Stimulated activated CD8-positive, alpha-beta memory T cell treated with anti-CD3 and anti-CD28 coated beads, Interleukin-4, amount 100 ng/mL, for 48 hours (primary cell): ENCODE measurements around the gene MRPL43.
"Not testable (repeated sequence)": the region's sequence is repeated elsewhere in the genome, so short reads cannot be mapped to it uniquely, and the experiment has no call there.

Experiments
- DNase-seq: peaks from one replicate; pipeline ENCODE4 v3.0.0-alpha.2; 2020

MRPL43 gene

DNA sequence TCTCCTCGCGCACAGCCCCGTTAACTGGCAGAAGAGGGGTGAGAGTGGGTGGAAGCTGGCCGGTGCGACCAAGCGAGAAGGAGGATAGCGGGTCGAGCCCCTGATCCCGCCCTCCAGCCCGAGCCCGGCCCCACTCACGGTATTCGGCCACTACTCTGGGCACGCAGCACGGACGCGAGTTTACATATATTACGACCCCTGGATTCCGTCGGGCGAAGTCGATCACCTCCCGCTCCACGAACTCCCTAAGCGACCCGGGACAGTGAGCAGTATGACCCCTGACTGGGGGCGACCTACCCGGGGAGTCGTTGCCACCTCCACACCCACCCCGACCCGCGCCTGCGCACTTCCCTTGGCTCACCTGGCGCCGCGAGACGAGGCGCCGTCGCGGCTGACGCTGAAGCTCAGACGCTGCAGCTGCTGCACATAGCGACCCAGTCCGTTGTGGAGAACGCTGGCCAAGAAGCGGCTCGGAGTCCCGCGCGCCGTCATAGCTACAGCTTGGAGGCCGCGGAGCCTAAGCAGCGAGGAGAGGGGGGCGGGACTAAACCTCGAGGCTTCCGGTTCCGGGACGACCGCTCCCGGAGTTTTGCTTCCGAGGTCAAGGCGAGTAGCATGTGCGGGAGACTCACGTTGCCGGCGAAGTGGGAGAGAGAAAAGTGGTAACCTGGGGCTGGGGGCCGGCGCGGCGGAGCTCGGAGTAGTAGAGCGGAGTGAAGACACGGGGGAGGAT lies at the start of gene MRPL43, which contains the start of gene TWNK:
MRPL43 (minus strand) TSS at position 546 of the 733 bp plus-strand sequence; CDS start at position 492, 54 bp downstream.
TWNK (plus strand) TSS at position 592 of the 733 bp plus-strand sequence. CDS start 668 bp downstream, outside the sequence.
- peak; percentile 91 for DNase-seq

DNA sequence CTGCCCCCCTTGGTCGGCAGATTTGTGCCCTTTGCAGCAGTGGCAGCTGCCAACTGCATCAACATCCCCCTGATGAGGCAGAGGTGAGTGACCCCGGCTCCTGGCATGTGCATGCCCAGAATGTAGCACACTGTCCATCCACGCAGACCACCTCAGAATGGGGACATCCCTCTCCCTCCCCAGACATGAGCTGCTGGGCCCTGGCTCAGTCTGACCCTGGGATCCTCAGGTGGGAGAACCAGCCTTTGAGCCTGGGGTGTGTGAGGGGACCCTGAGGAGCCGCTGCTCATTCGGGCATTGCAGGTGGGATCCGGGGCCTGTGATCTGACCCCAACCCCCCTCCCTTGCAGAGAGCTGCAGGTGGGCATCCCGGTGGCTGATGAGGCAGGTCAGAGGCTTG lies 49.4 kb upstream of the MRPL43 start:
- DNase-seq: no peak

DNA sequence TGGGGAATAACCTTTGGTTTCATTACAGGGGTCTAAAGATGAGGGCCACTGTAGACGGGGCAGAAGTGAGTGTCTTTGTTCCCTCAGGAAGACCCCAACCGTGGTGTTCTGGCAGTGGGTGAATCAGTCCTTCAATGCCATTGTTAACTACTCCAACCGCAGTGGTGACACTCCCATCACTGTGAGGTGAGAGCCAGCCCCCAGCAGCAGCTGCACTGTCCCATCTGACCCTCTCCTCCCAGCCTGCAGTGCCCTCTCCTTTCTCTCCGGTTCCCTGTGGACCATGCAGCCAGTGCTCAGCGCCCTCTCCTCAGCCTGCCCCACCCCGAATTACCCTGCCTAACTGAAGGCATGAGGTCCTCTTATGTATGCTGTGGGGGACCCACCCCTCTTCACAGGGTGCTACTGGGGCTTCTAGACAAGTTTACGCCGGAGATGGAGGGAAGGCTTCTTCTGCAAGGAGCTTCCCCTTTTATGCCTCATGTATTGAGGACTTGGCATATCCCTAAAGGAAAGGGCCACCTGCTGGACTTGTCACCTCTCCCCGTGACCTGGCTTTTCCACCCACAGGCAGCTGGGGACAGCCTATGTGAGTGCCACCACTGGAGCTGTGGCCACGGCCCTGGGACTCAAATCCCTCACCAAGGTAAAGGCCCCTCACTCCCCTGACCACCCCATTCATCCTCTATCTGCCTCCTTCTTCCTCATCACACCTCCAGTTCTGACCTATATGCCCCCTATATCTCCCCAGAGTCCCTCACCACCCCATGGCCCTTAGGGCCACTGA lies 48.8 kb upstream of the MRPL43 start:
- no peak for DNase-seq

DNA sequence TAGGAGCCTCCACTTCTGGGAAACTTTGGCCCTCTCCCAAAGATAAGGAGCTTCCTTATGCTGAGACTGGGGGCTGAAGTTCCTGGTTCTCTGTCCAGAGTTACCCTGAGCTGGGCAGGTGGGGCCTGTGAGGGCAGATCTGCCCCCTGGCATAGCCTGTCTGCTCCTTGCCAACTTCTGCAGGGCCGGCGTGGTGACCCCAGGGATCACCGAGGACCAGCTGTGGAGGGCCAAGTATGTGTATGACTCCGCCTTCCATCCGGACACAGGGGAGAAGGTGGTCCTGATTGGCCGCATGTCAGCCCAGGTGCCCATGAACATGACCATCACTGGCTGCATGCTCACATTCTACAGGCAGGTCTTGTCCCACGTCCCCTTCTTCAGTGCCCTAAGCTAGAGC lies 48.0 kb upstream of the MRPL43 start:
- DNase-seq: no peak

DNA sequence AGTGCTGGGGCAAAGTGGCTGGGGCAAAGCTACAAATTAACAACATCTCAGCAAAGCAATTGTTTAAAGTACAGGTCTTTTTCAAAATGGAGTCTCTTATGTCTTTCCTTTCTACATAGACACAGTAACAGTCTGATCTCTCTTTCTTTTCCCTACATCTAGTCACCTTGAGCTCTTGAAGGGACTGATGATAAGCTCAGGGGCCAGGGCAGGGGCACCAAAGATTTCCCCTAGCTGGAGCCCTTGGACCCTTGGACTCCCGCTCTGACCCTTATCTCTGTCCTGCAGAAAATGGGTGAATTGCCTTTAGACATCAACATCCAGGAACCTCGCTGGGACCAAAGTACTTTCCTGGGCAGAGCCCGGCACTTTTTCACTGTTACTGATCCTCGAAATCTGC lies 47.1 kb upstream of the MRPL43 start:
- not testable (repeated sequence) for DNase-seq

DNA sequence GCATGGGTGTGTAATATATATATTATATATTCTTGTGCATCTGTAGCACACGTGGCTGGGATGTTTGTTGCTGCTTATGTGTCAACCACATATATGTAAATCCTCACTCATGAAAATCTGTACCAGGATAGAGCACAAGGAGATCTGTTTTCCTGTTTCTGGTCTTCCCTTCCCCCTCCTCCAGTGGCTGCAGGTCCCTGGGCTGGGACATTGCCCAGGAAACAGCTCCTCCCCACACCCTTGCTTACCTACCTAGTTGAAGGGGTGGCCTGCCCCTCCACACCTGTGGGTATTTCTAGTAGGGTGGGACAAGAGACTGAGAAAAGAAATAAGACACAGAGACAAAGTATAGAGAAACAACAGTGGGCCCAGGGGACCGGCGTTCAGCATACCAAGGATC lies 46.0 kb upstream of the MRPL43 start:
- no peak for DNase-seq

DNA sequence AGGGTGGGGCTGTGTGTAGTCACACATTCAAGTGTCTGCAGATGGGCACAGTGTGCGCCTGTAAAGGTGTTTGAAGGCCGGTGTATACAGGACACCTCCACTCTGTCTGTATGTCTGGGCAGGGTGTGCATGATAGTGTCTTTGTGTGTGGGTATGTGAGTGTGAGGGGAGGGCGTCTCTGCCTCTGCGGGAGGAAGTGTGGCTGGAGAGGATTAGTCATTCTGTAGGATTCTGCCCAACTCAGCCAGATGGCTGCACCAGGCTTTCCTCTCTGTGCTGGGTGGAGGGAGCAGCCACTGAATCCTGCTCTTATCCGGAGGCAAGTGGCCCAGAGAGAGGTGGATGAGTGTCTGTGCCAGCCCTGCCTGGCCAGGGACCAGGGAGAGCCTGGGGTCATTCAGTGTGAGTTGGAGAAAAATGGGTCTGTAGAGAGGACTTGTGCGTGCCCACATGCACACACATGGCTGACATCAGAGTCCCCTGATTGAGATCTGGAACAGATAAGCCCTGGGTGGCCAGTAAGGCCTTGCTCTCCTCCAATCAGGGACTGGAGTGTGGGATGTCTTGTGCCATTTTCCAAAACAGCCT lies 45.4 kb upstream of the MRPL43 start:
- DNase-seq: peak; percentile 71

DNA sequence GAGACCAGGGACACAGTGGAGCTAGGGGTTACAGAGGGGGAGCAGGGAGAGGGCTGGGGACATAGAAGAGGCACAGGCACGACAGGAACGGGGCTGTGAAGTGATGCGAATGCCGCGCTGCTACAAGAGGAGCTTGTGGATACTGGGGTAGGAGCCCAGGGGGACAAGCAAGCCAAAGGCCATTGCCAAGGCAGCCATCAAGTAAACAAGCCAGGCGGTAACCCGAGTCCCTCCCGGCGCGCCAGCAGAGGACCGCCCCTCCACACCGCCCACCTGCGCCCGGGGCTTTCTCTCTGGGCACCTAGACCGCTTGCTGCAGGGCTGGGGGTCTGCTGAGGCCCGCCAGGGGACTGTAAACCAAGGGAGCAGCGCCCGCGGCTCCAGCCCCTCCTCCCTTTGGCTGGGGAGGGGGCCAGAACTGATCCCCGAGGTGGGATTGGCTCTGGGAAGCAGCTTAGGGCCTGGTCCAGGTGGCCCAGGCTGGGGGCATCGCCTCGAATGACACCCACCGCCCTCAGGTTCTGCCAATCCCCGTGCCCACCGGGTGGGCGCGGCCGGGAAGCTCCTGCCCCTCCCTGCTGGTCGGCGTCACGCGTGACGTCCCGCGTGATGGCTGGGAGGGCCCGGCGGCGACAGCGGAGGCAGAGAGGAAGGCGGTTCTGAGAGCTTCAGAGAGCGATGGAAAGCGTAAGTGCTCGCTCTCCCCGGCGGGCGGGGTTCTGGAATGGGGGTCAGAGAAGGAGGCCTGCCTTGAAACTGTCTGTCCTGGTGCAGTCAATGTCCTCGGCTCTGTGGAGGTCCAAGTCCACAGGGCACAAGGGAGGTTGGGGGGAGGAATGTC lies 44.7 kb upstream of the MRPL43 start:
- peak; percentile 78 for DNase-seq

DNA sequence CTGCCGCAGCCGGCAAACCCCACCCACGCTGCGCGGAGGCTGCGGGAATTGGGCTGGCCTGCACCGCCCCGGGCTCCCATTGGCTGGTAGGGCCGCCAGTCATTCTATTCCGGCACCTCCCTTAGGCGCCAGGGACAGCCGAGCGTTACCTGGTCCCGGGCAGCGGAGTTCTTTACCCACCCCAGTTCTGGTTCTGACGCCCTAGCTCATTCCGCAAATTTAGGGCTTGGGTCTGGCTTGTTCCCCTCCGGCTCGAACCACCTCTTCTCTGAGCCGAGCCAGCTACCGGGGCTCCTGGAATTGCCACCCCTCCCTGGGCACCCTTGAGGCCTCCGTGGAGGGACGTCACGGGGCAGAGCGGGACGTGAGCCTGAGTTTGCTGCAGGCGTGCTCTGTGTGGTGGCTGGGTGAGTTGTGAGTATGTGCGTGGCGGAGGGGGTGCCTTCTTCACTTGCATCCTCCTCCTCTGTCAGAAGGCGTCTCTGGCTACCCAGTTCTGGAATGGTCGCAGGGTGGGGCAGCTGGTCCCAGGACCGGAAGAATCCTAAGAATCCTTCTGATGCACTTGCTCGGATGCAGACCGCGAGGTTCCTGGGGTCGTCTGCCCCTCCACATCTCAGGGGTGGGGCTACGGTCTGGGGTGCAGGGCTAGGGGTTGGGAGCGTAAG lies 44.0 kb upstream of the MRPL43 start, which contains the start of the genes PDZD7 and SFXN3:
PDZD7 (minus strand) TSS at position 2 of the 668 bp plus-strand sequence. CDS start 910 bp downstream, outside the sequence.
SFXN3 (plus strand) TSS at position 107 of the 668 bp plus-strand sequence. CDS start 3,461 bp downstream, outside the sequence.
- DNase-seq: peak; percentile 99

DNA sequence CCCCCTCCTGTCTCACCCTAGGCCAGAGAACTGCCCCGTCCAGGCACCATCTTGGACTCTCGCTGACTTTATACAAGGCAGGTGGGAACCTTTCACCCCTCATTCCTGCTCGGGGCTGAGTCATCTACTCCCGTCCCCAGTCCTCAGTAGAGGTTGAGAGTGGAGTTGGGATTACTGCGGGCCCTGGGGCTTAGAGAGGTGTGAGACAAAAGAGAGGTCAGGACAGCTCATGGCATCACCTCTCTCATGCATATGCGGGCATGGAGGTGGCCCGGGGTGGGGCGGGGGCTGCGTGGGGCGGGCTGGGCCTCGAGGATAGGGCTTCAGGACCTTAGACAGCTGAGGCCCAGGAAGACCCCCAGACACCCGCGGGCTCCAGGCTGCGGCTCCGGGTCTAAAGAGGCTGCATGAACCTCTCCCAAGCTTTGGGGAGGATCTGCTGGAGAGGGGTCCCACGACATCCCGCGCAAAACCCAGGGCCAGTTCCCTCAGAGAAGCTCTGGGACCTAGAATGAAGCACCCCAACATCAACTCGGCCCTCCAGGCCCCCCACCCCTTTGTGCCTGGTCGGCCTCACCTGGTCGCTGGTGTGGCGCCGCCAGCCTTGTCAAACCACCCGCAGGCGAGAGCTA lies 43.3 kb upstream of the MRPL43 start:
- no peak for DNase-seq

DNA sequence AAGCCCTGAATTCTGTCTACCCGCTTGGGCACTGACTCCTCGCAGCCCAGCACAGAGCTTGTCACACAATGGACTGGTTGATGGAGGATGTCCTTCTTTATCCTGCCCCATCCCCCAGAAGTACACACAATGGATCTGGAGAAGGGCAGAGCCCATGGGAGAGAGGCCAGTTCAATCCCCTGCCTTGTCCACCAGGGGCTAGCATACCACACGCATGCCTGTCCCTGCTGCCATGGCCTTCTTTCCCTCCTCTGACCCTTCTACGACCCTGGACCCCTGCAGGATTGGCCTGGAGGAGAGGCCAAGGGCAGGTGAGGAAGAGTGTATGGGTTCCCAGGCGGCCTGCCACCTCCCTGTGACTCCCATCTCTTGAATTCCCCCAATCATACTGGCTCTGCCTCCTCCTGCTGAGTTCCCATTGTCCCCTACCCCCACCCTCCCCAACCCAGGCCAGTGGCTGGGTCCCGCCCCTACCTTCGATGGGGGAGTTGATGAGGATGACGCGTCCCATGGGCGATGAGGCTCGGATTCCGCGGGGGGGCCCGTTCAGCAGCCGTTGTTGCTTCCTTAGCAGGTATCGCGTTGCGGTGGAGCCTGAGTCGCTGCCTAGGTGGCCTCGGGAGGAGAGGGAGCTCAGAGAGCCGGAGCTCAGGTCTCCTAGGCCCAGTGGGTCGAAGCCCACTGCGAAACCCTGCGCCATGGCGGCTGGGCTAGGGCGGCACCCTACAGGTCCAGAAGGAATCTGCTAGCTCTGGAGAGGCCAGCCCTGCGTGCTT lies 42.4 kb upstream of the MRPL43 start:
- no peak for DNase-seq

DNA sequence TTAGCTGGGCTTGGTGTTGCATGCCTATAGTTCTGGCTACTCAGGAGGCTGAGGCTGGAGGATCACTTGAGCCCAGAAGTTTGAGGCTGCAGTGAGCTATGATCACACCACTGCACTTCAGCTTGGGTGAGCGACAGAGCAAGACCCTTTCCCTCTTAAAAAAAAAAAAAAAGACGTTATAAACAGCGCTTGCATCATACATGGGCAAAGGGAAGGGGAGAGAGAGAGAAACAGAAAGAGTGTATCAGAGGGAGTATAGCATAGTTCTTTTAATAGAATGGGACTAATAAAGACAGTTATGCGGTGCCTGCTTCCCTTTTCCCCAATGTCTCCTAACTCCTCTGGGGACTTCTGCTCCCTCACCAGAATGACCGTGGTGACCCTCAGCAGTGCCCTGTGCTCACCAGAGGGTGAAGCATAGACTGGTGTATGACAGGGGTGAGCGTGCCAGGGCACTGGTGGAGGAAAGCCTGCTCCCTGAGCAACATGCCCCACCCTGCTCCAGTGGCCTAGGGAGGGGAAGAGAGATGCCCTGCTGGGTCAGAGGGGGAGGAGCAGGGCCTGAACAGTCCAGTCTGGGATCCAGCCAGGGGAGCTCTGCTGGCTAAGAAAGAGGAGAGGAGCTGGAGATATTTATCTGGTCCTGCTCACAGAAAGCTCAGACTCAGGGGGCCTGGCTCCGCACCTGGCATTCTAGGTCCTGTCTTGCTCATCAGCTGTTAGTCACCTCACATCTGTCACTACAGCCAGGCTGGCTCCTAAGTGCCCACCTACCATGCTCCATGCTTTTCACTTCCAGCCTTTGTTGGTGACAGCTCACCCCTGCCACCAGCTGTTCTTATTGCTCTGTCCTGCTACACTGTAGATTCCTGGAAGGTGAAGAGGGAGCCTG lies 41.4 kb upstream of the MRPL43 start:
- DNase-seq: no peak

DNA sequence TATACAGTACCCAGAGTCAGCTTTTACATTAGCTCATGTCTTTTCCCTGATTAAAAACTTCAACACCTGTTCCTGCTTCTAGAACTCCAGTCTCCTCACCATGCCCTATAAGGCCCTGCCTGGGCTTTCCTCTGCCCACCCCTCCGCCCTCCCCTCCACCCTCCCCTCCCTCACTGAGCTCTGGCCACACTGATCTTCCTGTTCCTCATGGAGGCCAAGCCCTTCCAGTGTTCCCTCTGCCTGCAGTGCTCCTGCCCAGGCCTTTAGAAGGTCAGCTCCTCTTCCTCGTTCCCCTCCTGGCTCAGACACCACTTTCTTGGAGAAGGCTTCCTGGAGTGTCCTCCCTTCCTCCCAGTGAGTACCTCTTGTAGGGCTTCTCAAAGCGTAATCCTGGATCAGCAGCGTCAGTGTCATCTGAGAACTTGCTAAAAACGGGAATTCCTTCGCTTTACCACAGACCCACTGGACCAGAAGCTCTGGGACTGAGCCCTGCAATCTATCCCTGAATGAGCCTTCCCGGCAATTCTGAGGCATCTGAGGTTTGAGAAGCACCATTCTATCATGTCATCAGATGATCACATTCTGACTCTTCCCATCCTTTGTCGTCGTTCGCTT lies 39.9 kb upstream of the MRPL43 start:
- no peak for DNase-seq

DNA sequence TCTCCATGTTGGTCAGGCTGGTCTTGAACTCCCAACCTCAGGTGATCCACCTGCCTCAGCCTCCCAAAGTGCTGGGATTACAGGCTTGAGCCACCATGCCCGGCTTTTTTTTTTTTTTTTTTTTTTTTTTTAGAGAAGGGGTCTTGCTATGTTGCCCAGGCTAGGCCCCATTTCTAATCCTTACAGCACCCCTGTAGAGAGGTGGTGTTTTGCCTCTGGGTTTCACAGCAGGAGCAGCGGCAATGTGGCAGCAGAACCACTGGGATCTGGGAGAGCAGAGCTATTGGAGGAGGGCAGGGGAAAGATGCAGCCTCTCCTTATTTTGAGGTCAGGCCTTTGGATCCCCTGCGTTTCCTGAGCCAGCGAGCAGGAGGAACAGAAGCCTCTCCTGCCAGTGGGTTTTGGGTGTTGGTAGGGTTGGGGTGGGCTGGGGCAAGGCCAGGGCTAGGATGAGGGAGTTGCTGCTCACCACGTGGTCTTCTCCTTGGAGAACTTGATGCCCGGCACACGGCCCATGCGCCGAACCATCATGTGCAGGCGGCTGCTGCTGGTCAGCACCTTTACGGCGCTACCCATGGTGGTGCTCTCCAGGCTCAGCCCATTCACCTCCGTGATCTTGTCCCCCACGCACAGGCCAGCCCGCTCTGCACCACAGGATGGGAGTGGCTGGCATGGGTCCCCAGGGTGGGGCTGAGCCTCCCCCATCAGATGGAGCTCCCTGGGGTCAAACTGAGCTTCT lies 35.8 kb upstream of the MRPL43 start:
- no peak for DNase-seq

DNA sequence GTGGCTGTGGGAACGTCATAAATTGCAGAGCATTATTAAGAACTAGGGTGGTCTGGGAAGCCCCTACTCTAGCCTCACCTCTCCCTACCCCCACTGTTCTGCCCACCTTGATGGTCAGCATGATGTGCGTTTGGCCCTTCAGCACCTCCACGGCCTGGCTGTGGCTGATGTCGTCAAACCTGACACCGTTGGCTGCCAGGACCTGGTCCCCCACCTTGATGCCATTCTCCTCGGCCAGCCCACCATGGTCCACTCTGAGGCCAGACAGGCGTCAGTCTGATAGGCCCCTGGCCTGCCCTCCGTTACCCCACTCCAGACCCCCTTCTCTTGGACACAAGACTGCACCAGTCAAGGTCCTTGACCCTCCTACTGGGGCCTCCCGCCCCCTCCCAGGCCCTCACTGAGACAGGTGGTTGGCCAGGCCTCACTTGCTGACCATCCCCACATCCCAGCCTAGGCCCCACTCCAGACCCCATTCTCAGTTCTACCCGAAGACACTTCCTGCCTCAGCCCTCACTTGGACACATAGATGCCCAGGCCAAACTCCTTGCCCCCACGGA lies 34.5 kb upstream of the MRPL43 start:
- DNase-seq: no peak

DNA sequence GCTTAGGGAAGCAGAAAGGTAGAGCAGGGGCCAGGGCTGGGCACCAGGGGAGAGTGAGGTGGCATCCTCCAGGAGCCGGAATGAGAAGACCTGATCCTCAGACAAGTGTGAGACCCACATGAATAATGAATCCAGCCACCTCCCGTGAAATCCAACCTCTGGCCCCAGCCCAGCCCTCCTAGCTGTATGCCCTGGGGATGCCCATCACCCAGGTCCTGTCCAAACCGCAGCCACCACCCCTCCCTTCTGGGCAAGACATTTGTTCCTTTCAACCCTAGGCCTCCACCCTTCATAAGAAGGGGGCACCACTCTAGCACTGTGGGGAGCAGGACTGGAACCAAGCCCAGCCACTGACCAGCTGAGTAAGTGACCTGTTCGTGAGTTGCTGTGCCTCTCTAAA lies 33.9 kb upstream of the MRPL43 start:
- DNase-seq: no peak

DNA sequence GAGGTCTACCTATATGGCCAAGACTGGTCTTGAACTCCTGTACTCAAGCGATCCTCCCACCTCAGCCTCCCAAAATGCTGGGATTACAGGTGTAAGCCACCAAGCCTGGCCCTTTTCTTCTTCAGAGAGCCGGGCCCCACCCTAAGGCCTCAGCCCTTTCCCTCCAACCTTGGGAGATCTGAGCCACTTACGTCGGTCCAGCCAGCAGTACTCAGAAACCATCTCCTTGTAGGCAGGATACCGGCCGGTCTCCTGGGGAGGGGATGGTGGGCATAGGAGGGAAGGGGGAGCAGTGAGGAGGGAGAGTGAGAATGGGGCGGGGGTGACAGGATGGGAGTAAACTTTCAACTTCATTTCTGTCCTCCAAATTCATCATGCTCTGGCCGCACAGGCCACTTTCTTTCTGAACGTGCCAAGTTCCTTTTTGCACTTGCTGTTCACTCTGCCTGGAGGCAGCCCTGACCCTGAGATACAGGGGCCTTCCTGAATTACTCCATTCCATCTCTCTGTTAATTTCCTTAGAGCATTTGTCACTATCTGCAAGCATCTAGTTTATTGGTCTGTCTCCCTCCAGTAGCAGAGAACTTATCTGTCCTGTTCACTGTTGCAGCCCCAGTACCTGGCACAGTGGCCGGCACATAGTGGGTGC lies 33.3 kb upstream of the MRPL43 start:
- DNase-seq: no peak

DNA sequence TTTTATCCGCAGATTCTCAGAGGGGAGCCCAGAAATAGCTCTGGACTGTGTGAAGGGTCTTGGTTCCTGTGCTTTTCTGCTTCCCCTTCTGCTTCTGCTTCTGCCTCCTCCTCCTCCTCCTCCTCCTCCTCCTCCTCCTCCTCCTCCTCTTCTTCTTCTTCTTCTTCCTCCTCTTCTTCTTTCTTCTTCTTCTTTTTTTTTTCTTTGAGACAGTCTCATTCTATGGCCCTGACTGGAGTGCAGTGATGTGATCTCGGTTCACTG lies 32.1 kb upstream of the MRPL43 start:
- no peak for DNase-seq
